Measurements from ENCODE around the gene CBLIF. TPM values are rescaled to one million over a fixed set of nuclear protein-coding genes. Genes with fewer than 3 reads are reported as not detected.
"Not testable (repeated sequence)": the region's sequence is repeated elsewhere in the genome, so short reads cannot be mapped to it uniquely, and the experiment has no call there.

CBLIF gene
- total RNA-seq, 1 experiment from 2014 or later, result not detected

DNA sequence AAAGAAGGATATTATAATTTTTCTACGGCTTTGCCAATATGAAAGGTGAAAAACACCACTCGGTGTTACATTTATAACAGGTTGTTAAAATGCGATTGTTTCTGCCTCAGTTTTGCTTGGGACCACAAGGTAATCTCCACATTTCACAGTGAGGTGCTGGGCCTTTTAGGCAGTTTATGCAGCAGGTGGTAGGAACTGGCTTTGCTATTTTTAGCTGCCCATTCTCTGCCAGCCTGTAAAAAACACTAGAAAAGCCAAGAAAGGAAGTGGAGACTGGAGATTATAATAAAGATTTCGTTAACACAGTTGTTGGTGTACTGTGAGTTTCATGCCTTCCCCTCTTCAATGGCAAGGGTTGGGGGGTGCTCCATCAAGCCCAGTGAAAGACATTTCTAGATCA lies 26.7 kb downstream of the CBLIF start:
- Mint-ChIP-seq H3K9me3 (ENCODE audit: unreplicated experiment) (no peaks in the 10 kb centered on the region), H3K4me3 (ENCODE audit: unreplicated experiment) (no peak overlapping the region), H3K27me3 (ENCODE audit: insufficient read depth, unreplicated experiment) (no peaks in the 10 kb centered on the region), H3K4me1 (ENCODE audit: low read depth, unreplicated experiment) (peaks cover 17% of the 10 kb centered on the region), H3K27ac (ENCODE audit: unreplicated experiment) (no peak overlapping the region), H3K36me3 (ENCODE audit: insufficient read depth, unreplicated experiment) (no peaks in the 10 kb centered on the region)
- ChIA-PET CTCF (no interaction called here), POLR2A (no interaction called here)
- no peak for TF ChIP-seq CTCF (IDR thresholded peaks at IDR 0.05; ENCODE audit: insufficient read depth in 1 of 2, low read depth in 1 of 2, low read length in 1 of 2, severe bottlenecking in 1 of 2, unreplicated experiment in 1 of 2)
- Histone ChIP-seq H3K27me3 (replicated peaks; ENCODE audit: control insufficient read depth, insufficient read depth, low read length) (no peaks in the 10 kb centered on the region), H3K4me1 (peaks cover 10% of the 10 kb centered on the region), H3K9me3 (no peaks in the 10 kb centered on the region), H3K36me3 (ENCODE audit: control insufficient read depth, insufficient read depth, low read length) (no peaks in the 10 kb centered on the region), H3K4me3 (ENCODE audit: low read depth, low read length) (no peak overlapping the region)
- intact Hi-C loops (cut with micrococcal nuclease; ENCODE audit: unreplicated experiment), result no loop called here
- DNase-seq, result no peak
- no TSS peak for BruUV-seq (replicated peaks)

DNA sequence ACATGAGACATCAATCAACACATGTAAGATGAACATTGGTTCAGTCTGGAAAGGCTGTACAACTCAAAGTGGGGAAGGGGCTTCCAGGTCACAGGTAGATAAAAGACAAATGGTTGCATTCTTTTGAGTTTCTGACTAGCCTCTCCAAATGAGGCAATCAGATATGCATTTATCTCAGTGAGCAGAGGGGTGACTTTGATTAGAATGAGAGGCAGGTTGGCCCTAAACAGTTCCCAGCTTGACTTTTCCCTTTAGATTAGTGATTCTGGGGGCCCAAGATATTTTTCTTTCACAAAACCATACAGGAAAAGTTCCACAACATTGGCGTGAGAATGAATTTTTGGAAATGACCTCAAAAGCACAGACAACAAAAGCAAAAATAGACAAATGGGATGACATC lies 28.9 kb downstream of the CBLIF start:
- H3K36me3 ChIP-seq (ENCODE audit: control insufficient read depth, insufficient read depth, low read length); H3K27ac Mint-ChIP-seq (ENCODE audit: unreplicated experiment); H3K27me3 ChIP-seq (replicated peaks; ENCODE audit: control insufficient read depth, insufficient read depth, low read length); BruUV-seq (replicated peaks); H3K4me3 ChIP-seq (ENCODE audit: low read depth, low read length); H3K4me3 Mint-ChIP-seq (ENCODE audit: unreplicated experiment); DNase-seq; H3K9me3 Mint-ChIP-seq (ENCODE audit: unreplicated experiment); POLR2A ChIA-PET; intact Hi-C loops (cut with micrococcal nuclease; ENCODE audit: unreplicated experiment); CTCF ChIA-PET; H3K27me3 Mint-ChIP-seq (ENCODE audit: insufficient read depth, unreplicated experiment); H3K9me3 ChIP-seq: not testable (repeated sequence)
- Mint-ChIP-seq H3K4me1 (ENCODE audit: low read depth, unreplicated experiment) (peaks cover 11% of the 10 kb centered on the region), H3K36me3 (ENCODE audit: insufficient read depth, unreplicated experiment) (peaks cover 16% of the 10 kb centered on the region)
- H3K4me1 ChIP-seq, result peaks cover 11% of the 10 kb centered on the region

- no TSS peak for BruUV-seq (replicated peaks)
- Mint-ChIP-seq H3K4me1 (ENCODE audit: low read depth, unreplicated experiment) (peaks cover 17% of the 10 kb centered on the region), H3K4me3 (ENCODE audit: unreplicated experiment) (no peak overlapping the region), H3K36me3 (ENCODE audit: insufficient read depth, unreplicated experiment) (peaks cover 23% of the 10 kb centered on the region), H3K9me3 (ENCODE audit: unreplicated experiment) (no peaks in the 10 kb centered on the region), H3K27ac (ENCODE audit: unreplicated experiment) (no peak overlapping the region), H3K27me3 (ENCODE audit: insufficient read depth, unreplicated experiment) (no peaks in the 10 kb centered on the region)
- ChIA-PET CTCF (no interaction called here), POLR2A (no interaction called here)
- no peak for DNase-seq
- Histone ChIP-seq H3K9me3 (no peaks in the 10 kb centered on the region), H3K27me3 (replicated peaks; ENCODE audit: control insufficient read depth, insufficient read depth, low read length) (no peaks in the 10 kb centered on the region), H3K4me3 (ENCODE audit: low read depth, low read length) (no peak overlapping the region), H3K36me3 (ENCODE audit: control insufficient read depth, insufficient read depth, low read length) (no peaks in the 10 kb centered on the region), H3K4me1 (peaks cover 16% of the 10 kb centered on the region)
- TF ChIP-seq CTCF (IDR thresholded peaks at IDR 0.05; ENCODE audit: insufficient read depth in 1 of 2, low read depth in 1 of 2, low read length in 1 of 2, severe bottlenecking in 1 of 2, unreplicated experiment in 1 of 2), result no peak
- intact Hi-C loops (cut with micrococcal nuclease; ENCODE audit: unreplicated experiment), result loop anchor here (2.0 kb wide), 1 partner anchor 315 kb away; no protein-coding TSS in a partner anchor
These were observed 29.5 kb downstream of the CBLIF start for GRCh38 chr11:59815754-59816153.

- H3K9me3 ChIP-seq, result no peaks in the 10 kb centered on the region
- intact Hi-C loops (cut with micrococcal nuclease; ENCODE audit: unreplicated experiment), result loop anchor here (2.0 to 5.0 kb wide), 2 partner anchors 262 to 317 kb away; no protein-coding TSS in a partner anchor
- BruUV-seq (replicated peaks), result no TSS peak
- H3K4me3 ChIP-seq (ENCODE audit: low read depth, low read length), result no peak overlapping the region
- POLR2A ChIA-PET, result no interaction called here
- H3K27me3 Mint-ChIP-seq (ENCODE audit: insufficient read depth, unreplicated experiment), result no peaks in the 10 kb centered on the region
- peaks cover 16% of the 10 kb centered on the region for H3K4me1 ChIP-seq
- no peaks in the 10 kb centered on the region for H3K36me3 ChIP-seq (ENCODE audit: control insufficient read depth, insufficient read depth, low read length)
- TF ChIP-seq CTCF (IDR thresholded peaks at IDR 0.05; ENCODE audit: insufficient read depth in 1 of 2, low read depth in 1 of 2, low read length in 1 of 2, severe bottlenecking in 1 of 2, unreplicated experiment in 1 of 2), result no peak
- H3K27me3 ChIP-seq (replicated peaks; ENCODE audit: control insufficient read depth, insufficient read depth, low read length), result no peaks in the 10 kb centered on the region
- H3K4me1 Mint-ChIP-seq (ENCODE audit: low read depth, unreplicated experiment), result peaks cover 17% of the 10 kb centered on the region
- CTCF ChIA-PET, result interaction anchor here (1.0 kb wide), 1 partner anchor 9 kb away, joined by 3 read pairs; no protein-coding TSS in a partner anchor
- no peaks in the 10 kb centered on the region for H3K9me3 Mint-ChIP-seq (ENCODE audit: unreplicated experiment)
- peak overlapping the region; percentile 2 for H3K27ac Mint-ChIP-seq (ENCODE audit: unreplicated experiment)
- no peak for DNase-seq
- H3K36me3 Mint-ChIP-seq (ENCODE audit: insufficient read depth, unreplicated experiment), result peaks cover 31% of the 10 kb centered on the region
- H3K4me3 Mint-ChIP-seq (ENCODE audit: unreplicated experiment), result peak overlapping the region; percentile 7
These were observed 31.3 kb downstream of the CBLIF start for GRCh38 chr11:59814021-59814420.

Measured in Caco-2 (cell line).